ENCODE measurements around the gene HS3ST4. TPM values are rescaled to one million over a fixed set of nuclear protein-coding genes. Genes with fewer than 3 reads are reported as not detected.

Gene HS3ST4
- total RNA-seq, 1 experiment from 2014 or later, result not detected

DNA sequence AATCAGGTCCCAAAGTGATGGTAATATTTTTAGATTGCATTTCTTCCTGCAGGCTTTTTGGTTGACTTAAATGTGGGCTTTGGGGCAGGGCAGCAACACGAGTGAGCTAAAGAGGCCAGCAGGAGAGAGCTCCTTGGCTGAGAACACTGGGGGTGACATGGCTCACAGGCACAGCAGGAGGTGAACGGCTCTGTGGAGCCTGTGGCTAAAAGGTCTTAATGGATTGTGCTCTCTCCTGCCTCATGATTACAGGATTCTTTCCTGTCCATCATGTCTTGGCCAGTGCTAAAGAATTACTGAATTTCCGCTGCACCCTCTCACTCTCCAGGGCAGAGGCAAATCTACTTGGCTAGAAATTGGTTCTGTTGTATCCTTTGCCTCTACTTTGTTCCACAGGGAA is 366.6 kb downstream of the HS3ST4 start:
- H3K27me3 Mint-ChIP-seq (ENCODE audit: insufficient read depth, unreplicated experiment), result no peaks in the 10 kb centered on the region
- intact Hi-C loops (cut with micrococcal nuclease), result no loop called here
- TF ChIP-seq, protein P1, sequence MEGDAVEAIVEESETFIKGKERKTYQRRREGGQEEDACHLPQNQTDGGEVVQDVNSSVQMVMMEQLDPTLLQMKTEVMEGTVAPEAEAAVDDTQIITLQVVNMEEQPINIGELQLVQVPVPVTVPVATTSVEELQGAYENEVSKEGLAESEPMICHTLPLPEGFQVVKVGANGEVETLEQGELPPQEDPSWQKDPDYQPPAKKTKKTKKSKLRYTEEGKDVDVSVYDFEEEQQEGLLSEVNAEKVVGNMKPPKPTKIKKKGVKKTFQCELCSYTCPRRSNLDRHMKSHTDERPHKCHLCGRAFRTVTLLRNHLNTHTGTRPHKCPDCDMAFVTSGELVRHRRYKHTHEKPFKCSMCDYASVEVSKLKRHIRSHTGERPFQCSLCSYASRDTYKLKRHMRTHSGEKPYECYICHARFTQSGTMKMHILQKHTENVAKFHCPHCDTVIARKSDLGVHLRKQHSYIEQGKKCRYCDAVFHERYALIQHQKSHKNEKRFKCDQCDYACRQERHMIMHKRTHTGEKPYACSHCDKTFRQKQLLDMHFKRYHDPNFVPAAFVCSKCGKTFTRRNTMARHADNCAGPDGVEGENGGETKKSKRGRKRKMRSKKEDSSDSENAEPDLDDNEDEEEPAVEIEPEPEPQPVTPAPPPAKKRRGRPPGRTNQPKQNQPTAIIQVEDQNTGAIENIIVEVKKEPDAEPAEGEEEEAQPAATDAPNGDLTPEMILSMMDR (IDR thresholded peaks at IDR 0.05; ENCODE audit: unreplicated experiment), result no peak
- H3K4me3 Mint-ChIP-seq (ENCODE audit: unreplicated experiment), result no peak overlapping the region
- POLR2A ChIA-PET, result no interaction called here
- H3K9me3 Mint-ChIP-seq (ENCODE audit: unreplicated experiment), result peaks cover 50% of the 10 kb centered on the region
- DNase-seq (ENCODE audit: unreplicated experiment), result no peak
- BruUV-seq (replicated peaks), result no TSS peak
- no peaks in the 10 kb centered on the region for H3K4me1 Mint-ChIP-seq (ENCODE audit: insufficient read depth, unreplicated experiment)
- H3K36me3 Mint-ChIP-seq (ENCODE audit: insufficient read depth, unreplicated experiment), result no peaks in the 10 kb centered on the region
- CTCF ChIA-PET, result no interaction called here
- no peak overlapping the region for H3K27ac Mint-ChIP-seq (ENCODE audit: low read depth, unreplicated experiment)

DNA sequence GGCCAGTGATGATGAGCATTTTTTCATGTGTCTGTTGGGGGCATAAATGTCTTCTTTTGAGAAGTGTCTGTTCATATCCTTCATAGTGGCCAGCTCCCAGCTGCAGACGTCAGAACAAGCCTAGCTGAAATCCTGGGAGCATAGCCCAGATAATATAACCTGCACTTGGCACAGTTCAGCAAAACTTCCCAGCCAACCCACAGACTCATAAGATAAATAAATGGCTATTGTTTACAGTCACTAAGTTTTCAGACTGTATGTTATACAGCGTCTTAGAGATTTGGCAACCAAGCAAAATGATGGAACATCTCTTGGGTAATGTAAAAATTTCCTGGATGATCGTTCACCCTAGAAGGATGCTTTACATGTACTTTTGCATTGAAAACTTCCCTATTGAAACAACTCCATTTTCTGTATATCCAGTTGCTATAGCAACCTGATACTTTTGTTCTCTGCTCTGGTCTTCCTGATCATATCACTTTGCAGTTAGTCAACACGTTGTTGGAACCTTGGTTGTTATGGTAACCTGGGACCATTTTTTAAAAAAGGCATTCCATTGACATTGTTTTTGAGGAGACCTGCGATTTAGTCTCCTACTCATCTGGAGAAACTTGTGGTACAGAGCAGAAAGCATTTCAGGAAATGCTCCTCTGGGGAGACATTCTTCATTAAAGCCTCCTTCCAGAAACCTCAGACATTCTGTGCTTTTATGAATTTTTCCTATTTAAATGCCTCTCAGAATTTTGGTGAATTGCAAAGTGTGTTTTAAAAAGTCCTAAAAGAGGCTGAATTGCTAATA is 378.7 kb downstream of the HS3ST4 start:
- no peaks in the 10 kb centered on the region for H3K36me3 Mint-ChIP-seq (ENCODE audit: insufficient read depth, unreplicated experiment)
- no peaks in the 10 kb centered on the region for H3K4me1 Mint-ChIP-seq (ENCODE audit: insufficient read depth, unreplicated experiment)
- BruUV-seq (replicated peaks), result no TSS peak
- peaks cover 39% of the 10 kb centered on the region for H3K9me3 Mint-ChIP-seq (ENCODE audit: unreplicated experiment)
- no peak for DNase-seq (ENCODE audit: unreplicated experiment)
- ChIA-PET CTCF (interaction anchor here (0.9 kb wide), 1 partner anchor 16 kb away, joined by 3 read pairs; no protein-coding TSS in a partner anchor), POLR2A (no interaction called here)
- intact Hi-C loops (cut with micrococcal nuclease), result no loop called here
- H3K27ac Mint-ChIP-seq (ENCODE audit: low read depth, unreplicated experiment), result no peak overlapping the region
- TF ChIP-seq, protein P1 (IDR thresholded peaks at IDR 0.05; ENCODE audit: unreplicated experiment), result no peak
- no peaks in the 10 kb centered on the region for H3K27me3 Mint-ChIP-seq (ENCODE audit: insufficient read depth, unreplicated experiment)
- no peak overlapping the region for H3K4me3 Mint-ChIP-seq (ENCODE audit: unreplicated experiment)

DNA sequence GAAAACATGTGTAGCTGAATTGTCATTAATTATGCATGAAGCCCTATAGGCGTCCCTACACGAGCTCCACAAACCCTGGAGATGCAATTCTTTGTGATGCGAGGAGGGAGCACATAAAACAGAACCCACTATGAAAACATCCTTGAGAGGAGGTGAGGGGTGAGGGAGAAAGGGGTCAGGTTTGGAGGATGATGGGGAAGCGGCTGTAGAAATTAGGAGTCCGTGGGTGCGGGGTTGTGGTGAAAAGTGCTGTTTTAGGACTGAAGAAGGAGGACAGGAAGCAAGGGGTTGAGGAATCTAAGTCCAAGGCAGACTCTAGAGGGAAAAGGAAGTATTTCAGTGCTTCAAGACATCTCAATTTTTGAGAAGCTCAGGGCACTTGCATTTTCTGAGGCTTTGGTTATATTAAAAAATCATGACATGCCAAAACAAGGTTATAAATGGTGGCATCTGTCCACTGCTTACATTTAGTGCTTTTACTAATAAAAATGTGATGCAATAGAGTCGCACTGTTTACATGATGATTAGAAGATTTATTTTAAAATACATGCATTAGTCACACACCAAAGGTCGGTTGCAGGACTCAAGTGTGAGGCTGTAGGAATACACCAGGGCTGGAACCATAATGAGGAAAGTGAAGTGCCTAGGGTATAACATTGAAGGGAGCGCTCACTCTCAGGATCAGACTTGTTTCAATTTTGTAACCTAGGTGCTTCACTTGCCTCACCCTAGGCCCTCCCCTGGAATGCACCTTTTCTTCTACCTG is 379.5 kb downstream of the HS3ST4 start:
- DNase-seq (ENCODE audit: unreplicated experiment), result no peak
- no peak overlapping the region for H3K27ac Mint-ChIP-seq (ENCODE audit: low read depth, unreplicated experiment)
- TF ChIP-seq, protein P1 (IDR thresholded peaks at IDR 0.05; ENCODE audit: unreplicated experiment), result no peak
- ChIA-PET POLR2A (no interaction called here), CTCF (interaction anchor here (0.9 kb wide), 1 partner anchor 16 kb away, joined by 3 read pairs; no protein-coding TSS in a partner anchor)
- H3K4me3 Mint-ChIP-seq (ENCODE audit: unreplicated experiment), result no peak overlapping the region
- no peaks in the 10 kb centered on the region for H3K4me1 Mint-ChIP-seq (ENCODE audit: insufficient read depth, unreplicated experiment)
- BruUV-seq (replicated peaks), result no TSS peak
- intact Hi-C loops (cut with micrococcal nuclease), result no loop called here
- H3K27me3 Mint-ChIP-seq (ENCODE audit: insufficient read depth, unreplicated experiment), result no peaks in the 10 kb centered on the region
- H3K9me3 Mint-ChIP-seq (ENCODE audit: unreplicated experiment), result peaks cover 33% of the 10 kb centered on the region
- no peaks in the 10 kb centered on the region for H3K36me3 Mint-ChIP-seq (ENCODE audit: insufficient read depth, unreplicated experiment)

DNA sequence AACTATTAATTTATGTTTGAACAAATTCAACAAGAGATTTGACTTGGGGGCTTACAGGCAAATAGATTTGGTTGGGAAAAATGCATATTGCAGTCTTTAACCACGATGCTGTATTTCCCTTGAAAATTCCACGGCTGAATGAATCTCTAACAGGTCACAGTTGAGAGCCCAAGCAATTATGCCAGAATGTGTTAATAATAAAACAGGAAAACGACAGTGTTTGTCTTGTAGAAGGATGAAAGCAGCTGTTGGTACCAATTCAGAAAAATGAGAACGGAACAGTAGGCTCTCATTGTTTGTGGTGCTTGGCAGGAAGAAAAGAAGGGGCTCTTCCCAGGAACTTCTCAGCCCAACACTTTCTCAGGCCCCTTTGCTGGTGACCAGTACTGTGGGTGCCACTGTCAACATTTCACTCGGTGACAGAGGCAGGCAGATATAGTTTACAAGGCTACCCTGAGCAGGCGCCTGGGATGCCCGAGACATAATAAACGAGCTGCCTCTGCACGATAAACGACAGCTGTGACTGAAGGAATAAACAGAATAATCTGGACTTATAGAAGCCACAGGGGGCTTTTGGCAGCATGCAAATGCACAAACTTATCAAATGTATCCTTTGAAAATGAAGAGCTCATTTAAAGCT is 387.1 kb downstream of the HS3ST4 start:
- H3K9me3 Mint-ChIP-seq (ENCODE audit: unreplicated experiment), result peaks cover 29% of the 10 kb centered on the region
- CTCF ChIA-PET, result interaction anchor here (0.7 kb wide), 1 partner anchor 384 kb away, joined by 4 read pairs; no protein-coding TSS in a partner anchor
- no TSS peak for BruUV-seq (replicated peaks)
- H3K4me3 Mint-ChIP-seq (ENCODE audit: unreplicated experiment), result no peak overlapping the region
- no peak overlapping the region for H3K27ac Mint-ChIP-seq (ENCODE audit: low read depth, unreplicated experiment)
- POLR2A ChIA-PET, result no interaction called here
- intact Hi-C loops (cut with micrococcal nuclease), result no loop called here
- no peak for DNase-seq (ENCODE audit: unreplicated experiment)
- H3K27me3 Mint-ChIP-seq (ENCODE audit: insufficient read depth, unreplicated experiment), result no peaks in the 10 kb centered on the region
- TF ChIP-seq, protein P1 (IDR thresholded peaks at IDR 0.05; ENCODE audit: unreplicated experiment), result no peak
- H3K4me1 Mint-ChIP-seq (ENCODE audit: insufficient read depth, unreplicated experiment), result no peaks in the 10 kb centered on the region
- H3K36me3 Mint-ChIP-seq (ENCODE audit: insufficient read depth, unreplicated experiment), result no peaks in the 10 kb centered on the region
